Thyroid gland (tissue), 4 donors: ENCODE results near the gene CDHR3.

ENCODE experiments used
- CTCF ChIP-seq, 6 experiments: fragments of 200-600 bp in 3 of 6; fragments of 450-650 bp in 3 of 6; sonication (generic) in 3 of 6; IDR thresholded peaks; one replicate each; pipeline ENCODE4 v1.5.1; 2016 to 2019; ENCODE audit warnings: antibody characterized with exemption in 6 of 6, mild to moderate bottlenecking in 2 of 6, inconsistent platforms in 1 of 6, moderate library complexity in 1 of 6
- POLR2A ChIP-seq, 2 donors: fragments of 450-650 bp; IDR thresholded peaks; one replicate each; pipeline ENCODE4 v1.6.1; 2017; ENCODE audit warnings: antibody characterized with exemption in 2 of 2, mild to moderate bottlenecking in 2 of 2, moderate library complexity in 1 of 2

GRCh38 chr7:105990141-105990540, 27.1 kb downstream of the CDHR3 start:
- no peak for TF ChIP-seq POLR2A (IDR thresholded peaks at IDR 0.05)
- TF ChIP-seq CTCF (IDR thresholded peaks at IDR 0.05), result no peak
